K562 (cell line): ENCODE results near the gene CCDC196. TPM values are rescaled to one million over a fixed set of nuclear protein-coding genes. Genes with fewer than 3 reads are reported as not detected.

Experiments
- ATAC-seq: fragments of 200-7000 bp; cut with Tn5 transposase; 3 replicates; pipeline ENCODE4 v1.9.1; 2020; ENCODE audit warnings: moderate library complexity
- BruUV-seq: library from RNA; stranded (reverse); fragments of 400-500 nt; replicated peaks from 2 replicates; lab custom pipeline; 2021; lab: Mats Ljungman, UMichigan
- CTCF ChIA-PET: fragments of 300-600 bp; formaldehyde crosslinking; extraction: SDS; loops from one replicate; lab custom pipeline; 2021; ENCODE audit warnings: low intra/inter-chr PET ratio; lab: Yijun Ruan, JAX
- POLR2A ChIA-PET: fragments of 300-600, 350-650 bp; sonication (Branson Sonifier 250); formaldehyde crosslinking; extraction: SDS; loops from one replicate; lab custom pipeline; 2021; ENCODE audit warnings: antibody characterized with exemption, inconsistent platforms; lab: Yijun Ruan, JAX
- DNase-seq, 4 experiments: peaks; one replicate each; pipeline versions ENCODE4 v3.0.0 to v3.0.0-alpha.2; 2011 to 2018; ENCODE audit warnings: low spot score in 3 of 4, mixed read lengths in 3 of 4; ENCODE audit errors: extremely low read depth in 1 of 4
- FAIRE-seq: peaks from 2 replicates; lab custom pipeline; 2011; peaks lifted over from hg19 to GRCh38; lab: Jason Lieb, UNC
- H2AFZ ChIP-seq: 2 replicates; pipeline ENCODE4 v1.6.0; 2011; ENCODE audit warnings: low read depth, low read length, control low read depth, inconsistent platforms
- H3K27ac ChIP-seq: fragments of 200-600 bp; 3 replicates; pipeline ENCODE4 v1.8.0; 2011; ENCODE audit warnings: low read depth, mild to moderate bottlenecking, control low read depth, inconsistent platforms, low read length, moderate library complexity, mixed read lengths; ENCODE audit errors: extremely low read depth
- H3K27me3 ChIP-seq, 2 experiments: fragments of 300-600 bp in 1 of 2; 2 replicates in 1 of 2; 3 replicates in 1 of 2; pipeline versions ENCODE4 v1.6.0 to v1.8.0; 2011; ENCODE audit warnings: inconsistent platforms in 2 of 2, low read length in 2 of 2, mild to moderate bottlenecking in 1 of 2, mixed read lengths in 1 of 2, moderate library complexity in 1 of 2; ENCODE audit not compliant: control insufficient read depth in 2 of 2, insufficient read depth in 2 of 2
- H3K36me3 ChIP-seq: fragments of 300-600 bp; 3 replicates; pipeline ENCODE4 v1.8.0; 2011; ENCODE audit warnings: mild to moderate bottlenecking, low read length, inconsistent platforms; ENCODE audit not compliant: control insufficient read depth, insufficient read depth
- H3K4me1 ChIP-seq, 2 experiments: fragments of 200-600 bp in 1 of 2; replicated peaks in 1 of 2; 2 replicates in 1 of 2; 3 replicates in 1 of 2; pipeline versions ENCODE4 v1.5.1 to v1.8.0; 2011; ENCODE audit warnings: inconsistent platforms in 2 of 2, low read length in 2 of 2, mild to moderate bottlenecking in 1 of 2, mixed read lengths in 1 of 2, moderate library complexity in 1 of 2; ENCODE audit not compliant: control insufficient read depth in 2 of 2, insufficient read depth in 2 of 2
- H3K4me2 ChIP-seq: 2 replicates; pipeline ENCODE4 v1.6.1; 2011; ENCODE audit warnings: low read length, control low read depth, inconsistent platforms, mixed read lengths; ENCODE audit not compliant: insufficient read depth
- H3K4me3 ChIP-seq: fragments of 200-600 bp; sonication (generic), shearing (Covaris generic); 2 replicates; pipeline ENCODE4 v1.5.1; 2016; ENCODE audit warnings: control low read depth, inconsistent platforms
- H3K79me2 ChIP-seq: fragments of 200-600 bp; 3 replicates; pipeline ENCODE4 v1.8.0; 2011; ENCODE audit warnings: low read length, inconsistent platforms; ENCODE audit not compliant: control insufficient read depth, insufficient read depth
- H3K9ac ChIP-seq, 2 experiments: 2 replicates each; pipeline versions ENCODE4 v1.6.0 to v1.6.1; 2011; ENCODE audit warnings: low read depth in 2 of 2, low read length in 2 of 2, control low read depth in 1 of 2, inconsistent platforms in 1 of 2, mild to moderate bottlenecking in 1 of 2, mixed read lengths in 1 of 2; ENCODE audit not compliant: insufficient read depth in 1 of 2
- H3K9me1 ChIP-seq: one replicate; pipeline ENCODE4 v1.6.0; 2011; ENCODE audit warnings: inconsistent platforms, mild to moderate bottlenecking, low read length, moderate library complexity; ENCODE audit not compliant: control insufficient read depth, insufficient read depth
- H3K9me3 ChIP-seq: replicated peaks from 2 replicates; pipeline ENCODE4 v1.5.1; 2011; ENCODE audit warnings: low read depth, low read length, inconsistent platforms; ENCODE audit not compliant: control insufficient read depth, insufficient read depth
- H4K20me1 ChIP-seq: replicated peaks from 2 replicates; pipeline ENCODE4 v1.6.1; 2011; ENCODE audit warnings: low read length, inconsistent platforms, mixed read lengths; ENCODE audit not compliant: control insufficient read depth, insufficient read depth
- CHD4 ChIP-seq: fragments of 200-600 bp; sonication (generic); IDR thresholded peaks from 3 replicates; pipeline ENCODE4 v1.6.1; 2012; ENCODE audit warnings: low read depth, mild to moderate bottlenecking, mixed read lengths, low read length, inconsistent platforms; ENCODE audit not compliant: insufficient read depth, insufficient replicate concordance, poor library complexity, severe bottlenecking
- FOXJ3 ChIP-seq: sonication (generic); formaldehyde crosslinking; IDR thresholded peaks from 2 replicates; pipeline ENCODE4 v1.4.0; 2020; ENCODE audit warnings: mild to moderate bottlenecking, missing genetic modification reagents
- NCOA1 ChIP-seq: fragments of 450-650 bp; IDR thresholded peaks from 2 replicates; pipeline ENCODE4 v1.6.1; 2016; ENCODE audit warnings: low read depth
- SREBF1 ChIP-seq: fragments of 150-350 bp; IDR thresholded peaks from 2 replicates; pipeline ENCODE4 v1.6.1; 2014; ENCODE audit warnings: antibody characterized with exemption, low read depth, low read length, borderline replicate concordance
- TAF7 ChIP-seq: fragments of 450-650 bp; IDR thresholded peaks from 2 replicates; pipeline ENCODE4 v1.6.1; 2016; ENCODE audit warnings: missing genetic modification characterization, missing compliant biosample characterization
- WGBS: fragments of 100-300 bp; shearing (Covaris generic); methylation state at CpG from one replicate; pipeline ENCODE4 v1.1.6; 2016; ENCODE audit warnings: low coverage, mixed read lengths; ENCODE audit not compliant: insufficient coverage; ENCODE audit errors: missing lambda C conversion rate; 5-methylcytosine and 5-hydroxymethylcytosine counted together
- in situ Hi-C: fragments of 300-500 bp; cut with MboI; formaldehyde crosslinking; loops from 4 replicates; pipeline ENCODE4 v1.15.0; 2018; ENCODE audit warnings: inconsistent platforms, mixed read lengths
- intact Hi-C: fragments of 100-400 bp; cut with micrococcal nuclease; formaldehyde crosslinking; loops from 2 replicates; pipeline ENCODE4 v1.14.2; 2022
- polyA plus RNA-seq, 8 experiments: library from polyadenylated mRNA; depleted of rRNA in 4 of 8; stranded (reverse) in 5 of 8; unstranded in 3 of 8; fragments of >200 nt; fragmentation: Nextera tagmentation in 2 of 8; fragmentation: Illumina TruSeq in 1 of 8; extraction: Ambion mirVana in 2 of 8; extraction: Trizol in 1 of 8; gene quantifications; 2 replicates each; pipeline versions ENCODE4 v1.2.1 to v1.2.3, GENCODE V29; 2011 to 2014; ENCODE audit warnings: inconsistent platforms in 1 of 8, missing spikeins in 1 of 8
- total RNA-seq, 7 experiments: library from RNA; depleted of rRNA in 6 of 7; stranded (reverse); fragments of >200 nt in 6 of 7; fragmentation: Illumina TruSeq in 2 of 7; extraction: Trizol in 2 of 7; gene quantifications; 2 replicates each; pipeline versions ENCODE4 v1.2.1 to v1.2.3, GENCODE V29; 2011 to 2021; ENCODE audit warnings: low replicate concordance in 1 of 7
- TF ChIP-seq, protein P1 (sequence below): IDR thresholded peaks from 2 replicates; pipeline ENCODE4 v1.6.1; 2012; ENCODE audit warnings: low read depth, low read length, improper control_type of control experiment, borderline replicate concordance
- TF ChIP-seq, protein P2 (sequence below), 2 experiments: IDR thresholded peaks; 2 replicates each; pipeline ENCODE4 v1.6.1; 2012; ENCODE audit warnings: improper control_type of control experiment in 2 of 2, low read depth in 2 of 2, low read length in 2 of 2, borderline replicate concordance in 1 of 2

Gene CCDC196
- total and polyA plus RNA-seq, 9 of the 15 experiments (the other 6 are each of a cell fraction or from before 2014, with no cell fraction given) = not detected

DNA sequence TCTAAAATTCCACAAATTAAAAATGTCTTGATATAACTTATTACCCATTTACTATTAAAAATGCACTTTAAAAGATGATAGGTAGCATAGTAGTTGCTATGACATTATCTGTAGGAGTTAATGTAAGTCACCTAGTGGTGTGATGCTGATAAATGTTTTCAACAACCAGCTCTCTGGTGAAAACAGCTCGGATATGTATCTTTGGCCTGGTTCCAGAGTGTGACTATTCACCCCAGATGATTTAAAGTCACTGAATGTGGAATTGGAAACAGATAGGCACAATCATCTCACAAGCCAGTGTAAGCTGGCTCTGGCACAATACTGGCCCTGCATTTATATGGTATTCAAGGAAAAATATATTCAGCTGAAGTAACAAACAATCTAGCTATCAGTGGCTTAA is 9.2 kb upstream of the CCDC196 start (continued):
- TF ChIP-seq SREBF1 = no peak

DNA sequence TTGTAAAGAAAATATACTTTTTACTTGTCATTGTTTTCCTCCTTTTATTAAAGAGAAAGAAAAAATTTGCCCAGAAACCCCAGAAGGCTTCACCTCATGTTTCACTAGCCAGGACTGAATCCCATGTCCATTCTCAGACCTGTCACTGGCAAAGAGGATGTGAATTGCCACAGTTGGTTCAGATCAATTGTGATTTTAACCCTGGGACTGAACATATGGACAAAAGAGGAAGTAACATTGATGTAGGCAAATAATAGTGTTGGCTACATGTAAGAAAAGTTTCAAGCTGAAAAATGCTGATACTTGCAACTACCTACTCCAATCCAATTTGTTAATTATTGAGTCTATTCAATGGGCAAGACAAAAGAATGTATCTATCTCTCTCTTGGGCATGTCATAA is 8.6 kb upstream of the CCDC196 start:
- ChIA-PET CTCF (no interaction called here), POLR2A (interaction anchor here (1.2 kb wide), 1 partner anchor 21 kb away, joined by 3 read pairs; no protein-coding TSS in a partner anchor)
- H4K20me1 ChIP-seq = no peaks in the 10 kb centered on the region
- intact Hi-C loops (no loop called here), in situ Hi-C loops (loop anchor here (25.0 kb wide), 1 partner anchor 1335 kb away; the partner anchor contains the start of genes RAD51B and ZFYVE26)
- H3K79me2 ChIP-seq = no peaks in the 10 kb centered on the region
- no peak overlapping the region for H3K4me3 ChIP-seq
- no peak overlapping the region for H3K4me2 ChIP-seq
- no peak overlapping the region for H3K27ac ChIP-seq
- TF ChIP-seq TAF7 (tag) (no peak), NCOA1 (no peak)
- no peak overlapping the region for H3K9ac ChIP-seq
- H2AFZ ChIP-seq = no peak overlapping the region
- no TSS peak for BruUV-seq
- no peaks in the 10 kb centered on the region for H3K9me3 ChIP-seq
- no peaks in the 10 kb centered on the region for H3K36me3 ChIP-seq
- FAIRE-seq (no peak), DNase-seq (no peak), ATAC-seq (no peak)
- H3K9me1 ChIP-seq = no peaks in the 10 kb centered on the region
- peaks cover 0 to 6% of the 10 kb centered on the region in 2 experiments; a peak in 2 of 5 replicates for H3K4me1 ChIP-seq
- H3K27me3 ChIP-seq = no peaks in the 10 kb centered on the region

- no peaks in the 10 kb centered on the region for H4K20me1 ChIP-seq
- H3K79me2 ChIP-seq = no peaks in the 10 kb centered on the region
- ChIA-PET POLR2A (no interaction called here), CTCF (no interaction called here)
- BruUV-seq = no TSS peak
- H3K27ac ChIP-seq = no peak overlapping the region
- H3K9me1 ChIP-seq = no peaks in the 10 kb centered on the region
- no peaks in the 10 kb centered on the region for H3K9me3 ChIP-seq
- H3K9ac ChIP-seq = no peak overlapping the region
- no peak overlapping the region for H2AFZ ChIP-seq
- intact Hi-C loops = no loop called here
- in situ Hi-C loops = loop anchor here (25.0 kb wide), 1 partner anchor 1329 kb away; the partner anchor contains the start of genes RAD51B and ZFYVE26
- FAIRE-seq = no peak
- no peak overlapping the region for H3K4me3 ChIP-seq
- H3K4me2 ChIP-seq = no peak overlapping the region
- peaks cover 0 to 3% of the 10 kb centered on the region in 2 experiments; a peak in 2 of 5 replicates for H3K4me1 ChIP-seq
- 11% methylated on average over 2 of the region's 2 CpGs for WGBS
- no peaks in the 10 kb centered on the region for H3K27me3 ChIP-seq
- no peak for ATAC-seq
- no peaks in the 10 kb centered on the region for H3K36me3 ChIP-seq
- TF ChIP-seq CHD4 (no peak), FOXJ3 (CRISPR knock-in tag) (no peak)
- TF ChIP-seq, protein P1, sequence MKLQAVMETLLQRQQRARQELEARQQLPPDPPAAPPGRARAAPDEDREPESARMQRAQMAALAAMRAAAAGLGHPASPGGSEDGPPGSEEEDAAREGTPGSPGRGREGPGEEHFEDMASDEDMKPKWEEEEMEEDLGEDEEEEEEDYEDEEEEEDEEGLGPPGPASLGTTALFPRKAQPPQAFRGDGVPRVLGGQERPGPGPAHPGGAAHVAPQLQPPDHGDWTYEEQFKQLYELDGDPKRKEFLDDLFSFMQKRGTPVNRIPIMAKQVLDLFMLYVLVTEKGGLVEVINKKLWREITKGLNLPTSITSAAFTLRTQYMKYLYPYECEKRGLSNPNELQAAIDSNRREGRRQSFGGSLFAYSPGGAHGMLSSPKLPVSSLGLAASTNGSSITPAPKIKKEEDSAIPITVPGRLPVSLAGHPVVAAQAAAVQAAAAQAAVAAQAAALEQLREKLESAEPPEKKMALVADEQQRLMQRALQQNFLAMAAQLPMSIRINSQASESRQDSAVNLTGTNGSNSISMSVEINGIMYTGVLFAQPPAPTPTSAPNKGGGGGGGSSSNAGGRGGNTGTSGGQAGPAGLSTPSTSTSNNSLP = no peak
- TF ChIP-seq, protein P2, sequence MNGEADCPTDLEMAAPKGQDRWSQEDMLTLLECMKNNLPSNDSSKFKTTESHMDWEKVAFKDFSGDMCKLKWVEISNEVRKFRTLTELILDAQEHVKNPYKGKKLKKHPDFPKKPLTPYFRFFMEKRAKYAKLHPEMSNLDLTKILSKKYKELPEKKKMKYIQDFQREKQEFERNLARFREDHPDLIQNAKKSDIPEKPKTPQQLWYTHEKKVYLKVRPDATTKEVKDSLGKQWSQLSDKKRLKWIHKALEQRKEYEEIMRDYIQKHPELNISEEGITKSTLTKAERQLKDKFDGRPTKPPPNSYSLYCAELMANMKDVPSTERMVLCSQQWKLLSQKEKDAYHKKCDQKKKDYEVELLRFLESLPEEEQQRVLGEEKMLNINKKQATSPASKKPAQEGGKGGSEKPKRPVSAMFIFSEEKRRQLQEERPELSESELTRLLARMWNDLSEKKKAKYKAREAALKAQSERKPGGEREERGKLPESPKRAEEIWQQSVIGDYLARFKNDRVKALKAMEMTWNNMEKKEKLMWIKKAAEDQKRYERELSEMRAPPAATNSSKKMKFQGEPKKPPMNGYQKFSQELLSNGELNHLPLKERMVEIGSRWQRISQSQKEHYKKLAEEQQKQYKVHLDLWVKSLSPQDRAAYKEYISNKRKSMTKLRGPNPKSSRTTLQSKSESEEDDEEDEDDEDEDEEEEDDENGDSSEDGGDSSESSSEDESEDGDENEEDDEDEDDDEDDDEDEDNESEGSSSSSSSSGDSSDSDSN (IDR thresholded peaks at IDR 0.05; ENCODE audit: borderline replicate concordance in 1 of 2, low read depth in 2 of 2, low read length in 2 of 2) = no peak
- DNase-seq = no peak
Observed at GRCh38 chr14:66482873-66483272, 3.3 kb upstream of the CCDC196 start.
